NCI-H460 (cell line): ENCODE measurements around the gene CAMSAP3. TPM values are rescaled to one million over a fixed set of nuclear protein-coding genes. Genes with fewer than 3 reads are reported as not detected.

Source experiments
- DNase-seq: peaks from one replicate; pipeline ENCODE4 v3.0.0-alpha.2; 2016; ENCODE audit warnings: low read depth; ENCODE audit errors: extremely low read depth
- polyA plus RNA-seq: library from polyadenylated mRNA; depleted of rRNA; stranded (reverse); fragments of >200 nt; gene quantifications from 2 replicates; pipeline ENCODE4 v1.2.3, GENCODE V29; 2014; cell fraction: nucleus; rRNA removed
- total RNA-seq: library from RNA; depleted of rRNA; stranded (reverse); fragments of >200 nt; shearing (Covaris generic); gene quantifications from 2 replicates; pipeline ENCODE4 v1.2.3, GENCODE V29; 2014; rRNA removed

Gene CAMSAP3, protein sequence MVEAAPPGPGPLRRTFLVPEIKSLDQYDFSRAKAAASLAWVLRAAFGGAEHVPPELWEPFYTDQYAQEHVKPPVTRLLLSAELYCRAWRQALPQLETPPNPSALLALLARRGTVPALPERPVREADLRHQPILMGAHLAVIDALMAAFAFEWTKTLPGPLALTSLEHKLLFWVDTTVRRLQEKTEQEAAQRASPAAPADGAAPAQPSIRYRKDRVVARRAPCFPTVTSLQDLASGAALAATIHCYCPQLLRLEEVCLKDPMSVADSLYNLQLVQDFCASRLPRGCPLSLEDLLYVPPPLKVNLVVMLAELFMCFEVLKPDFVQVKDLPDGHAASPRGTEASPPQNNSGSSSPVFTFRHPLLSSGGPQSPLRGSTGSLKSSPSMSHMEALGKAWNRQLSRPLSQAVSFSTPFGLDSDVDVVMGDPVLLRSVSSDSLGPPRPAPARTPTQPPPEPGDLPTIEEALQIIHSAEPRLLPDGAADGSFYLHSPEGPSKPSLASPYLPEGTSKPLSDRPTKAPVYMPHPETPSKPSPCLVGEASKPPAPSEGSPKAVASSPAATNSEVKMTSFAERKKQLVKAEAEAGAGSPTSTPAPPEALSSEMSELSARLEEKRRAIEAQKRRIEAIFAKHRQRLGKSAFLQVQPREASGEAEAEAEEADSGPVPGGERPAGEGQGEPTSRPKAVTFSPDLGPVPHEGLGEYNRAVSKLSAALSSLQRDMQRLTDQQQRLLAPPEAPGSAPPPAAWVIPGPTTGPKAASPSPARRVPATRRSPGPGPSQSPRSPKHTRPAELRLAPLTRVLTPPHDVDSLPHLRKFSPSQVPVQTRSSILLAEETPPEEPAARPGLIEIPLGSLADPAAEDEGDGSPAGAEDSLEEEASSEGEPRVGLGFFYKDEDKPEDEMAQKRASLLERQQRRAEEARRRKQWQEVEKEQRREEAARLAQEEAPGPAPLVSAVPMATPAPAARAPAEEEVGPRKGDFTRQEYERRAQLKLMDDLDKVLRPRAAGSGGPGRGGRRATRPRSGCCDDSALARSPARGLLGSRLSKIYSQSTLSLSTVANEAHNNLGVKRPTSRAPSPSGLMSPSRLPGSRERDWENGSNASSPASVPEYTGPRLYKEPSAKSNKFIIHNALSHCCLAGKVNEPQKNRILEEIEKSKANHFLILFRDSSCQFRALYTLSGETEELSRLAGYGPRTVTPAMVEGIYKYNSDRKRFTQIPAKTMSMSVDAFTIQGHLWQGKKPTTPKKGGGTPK
- total RNA-seq, result 0.35 and 0.89 TPM in 2 replicates
- 0.36 and 1.1 TPM in 2 replicates for polyA plus RNA-seq

DNA sequence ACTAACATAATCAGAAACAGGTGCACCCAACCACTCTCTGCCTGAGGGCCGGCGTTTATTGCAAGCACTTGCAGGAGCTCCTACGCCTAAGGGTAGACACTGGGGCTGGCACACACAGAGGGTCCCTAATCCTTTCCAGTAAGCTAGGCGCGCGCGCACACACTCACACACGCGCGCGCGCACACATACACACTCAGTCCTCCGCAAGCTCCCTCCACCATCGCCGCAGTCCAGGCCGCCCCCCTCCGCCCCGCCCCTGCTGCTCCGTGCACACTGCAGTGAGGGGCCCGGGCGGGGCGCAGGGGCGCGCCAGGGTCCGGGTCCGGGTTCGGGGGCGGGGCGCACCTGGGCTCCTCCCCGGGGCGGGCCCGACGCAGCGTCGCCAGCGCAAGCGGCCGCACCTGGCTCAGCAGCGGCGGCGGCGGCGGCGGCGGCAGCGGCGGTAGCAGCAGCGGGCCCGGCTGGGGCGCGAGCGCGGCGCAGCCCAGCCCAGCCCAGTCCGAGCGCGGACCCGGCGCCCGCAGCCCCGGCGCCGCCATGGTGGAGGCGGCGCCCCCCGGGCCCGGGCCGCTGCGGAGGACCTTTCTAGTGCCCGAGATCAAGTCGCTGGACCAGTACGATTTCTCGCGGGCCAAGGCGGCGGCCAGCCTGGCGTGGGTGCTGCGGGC lies at the start of gene CAMSAP3:
CAMSAP3 (plus strand) TSS at position 398 of the 668 bp plus-strand sequence; CDS start at position 538, 140 bp downstream.
- DNase-seq, result peak; percentile 6

DNA sequence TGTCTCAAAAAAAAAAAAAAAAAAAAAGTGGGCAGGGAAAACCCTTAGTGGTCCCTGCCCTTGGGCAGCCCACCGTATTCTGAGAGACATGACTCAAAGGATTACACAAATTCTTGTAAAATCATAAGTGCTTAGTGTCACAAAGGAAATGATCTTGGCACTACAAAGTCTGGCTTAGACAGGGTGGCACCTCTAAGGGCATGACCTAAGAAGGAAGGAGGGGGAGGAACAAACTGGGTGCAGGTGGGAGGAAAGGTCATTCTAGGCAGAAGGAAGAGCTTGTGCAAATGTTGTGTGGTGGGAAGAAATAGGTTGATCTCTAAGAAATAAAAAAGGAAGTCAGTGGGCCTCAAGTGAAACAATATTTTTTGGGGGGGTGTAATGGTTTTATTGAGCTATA lies 49.8 kb upstream of the CAMSAP3 start:
- no peak for DNase-seq

DNA sequence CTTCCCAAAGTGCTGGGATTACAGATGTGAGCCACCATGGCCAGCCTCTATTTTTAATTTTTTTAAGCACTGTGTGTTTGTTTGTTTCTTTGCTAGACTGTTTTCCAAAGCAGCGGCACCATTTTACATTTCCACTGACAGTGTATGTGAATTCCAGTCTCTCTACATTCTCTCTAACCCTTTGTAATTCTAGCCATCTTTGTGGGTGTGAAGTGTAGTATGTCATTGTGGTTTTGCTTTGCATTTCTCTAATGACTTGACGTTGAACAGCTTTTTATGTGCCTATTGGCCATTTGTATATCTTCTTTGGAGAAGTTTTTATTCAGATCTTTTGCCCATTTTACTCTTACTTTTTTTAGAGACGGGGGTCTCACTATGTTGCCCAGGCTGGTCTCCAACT lies 48.5 kb upstream of the CAMSAP3 start:
- DNase-seq, result no peak

DNA sequence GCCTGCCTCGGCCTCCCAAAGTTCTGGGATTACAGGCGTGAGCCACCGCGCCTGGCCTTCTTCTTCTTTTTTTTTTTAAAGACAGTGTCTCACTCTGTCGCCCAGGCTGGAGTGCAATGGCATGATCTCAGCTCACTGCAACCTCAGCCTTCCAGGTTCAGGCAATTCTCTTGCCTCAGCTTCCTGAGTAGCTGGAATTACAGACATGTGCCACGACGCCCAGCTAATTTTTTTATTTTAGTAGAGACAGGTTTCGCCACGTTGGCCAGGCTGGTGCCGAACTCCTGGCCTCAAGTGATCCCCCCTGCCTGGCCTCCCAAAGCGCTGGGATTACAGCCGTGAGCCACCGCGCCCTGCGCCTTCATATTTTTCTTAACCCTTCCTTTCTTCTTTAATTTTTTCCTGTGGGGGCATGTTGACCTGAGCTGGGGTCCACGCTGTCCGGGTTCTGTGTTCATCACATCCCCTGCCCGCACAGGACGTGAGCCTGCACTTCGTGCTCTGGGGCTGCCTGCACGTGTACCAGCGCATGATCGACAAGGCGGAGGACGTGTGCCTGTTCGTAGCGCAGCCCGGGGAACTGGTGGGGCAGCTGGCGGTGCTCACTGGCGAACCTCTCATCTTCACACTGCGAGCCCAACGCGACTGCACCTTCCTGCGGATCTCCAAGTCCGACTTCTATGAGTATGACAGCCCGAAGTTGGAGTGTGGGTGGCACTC lies 46.1 kb upstream of the CAMSAP3 start:
- DNase-seq, result no peak

DNA sequence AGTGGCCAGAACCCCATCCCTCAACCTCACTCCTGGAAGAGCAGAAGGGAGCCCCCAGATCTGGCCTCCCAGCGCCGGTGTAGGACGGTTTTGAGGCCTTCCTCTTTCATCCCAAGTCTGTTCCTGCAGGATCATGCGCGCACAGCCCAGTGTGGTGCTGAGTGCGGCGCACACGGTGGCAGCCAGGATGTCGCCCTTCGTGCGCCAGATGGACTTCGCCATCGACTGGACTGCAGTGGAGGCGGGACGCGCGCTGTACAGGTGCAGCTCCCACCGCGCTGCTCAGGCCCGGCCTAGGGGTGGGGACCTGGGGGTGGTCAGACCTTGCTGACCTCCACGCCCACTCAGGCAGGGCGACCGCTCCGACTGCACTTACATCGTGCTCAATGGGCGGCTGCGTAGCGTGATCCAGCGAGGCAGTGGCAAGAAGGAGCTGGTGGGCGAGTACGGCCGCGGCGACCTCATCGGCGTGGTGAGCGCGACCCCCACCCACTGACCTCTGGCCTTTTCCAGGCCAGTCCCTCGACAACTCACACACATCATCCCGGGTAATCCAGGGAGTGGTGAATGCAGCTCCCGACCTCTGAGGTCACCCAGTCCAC lies 45.4 kb upstream of the CAMSAP3 start:
- DNase-seq, result no peak

DNA sequence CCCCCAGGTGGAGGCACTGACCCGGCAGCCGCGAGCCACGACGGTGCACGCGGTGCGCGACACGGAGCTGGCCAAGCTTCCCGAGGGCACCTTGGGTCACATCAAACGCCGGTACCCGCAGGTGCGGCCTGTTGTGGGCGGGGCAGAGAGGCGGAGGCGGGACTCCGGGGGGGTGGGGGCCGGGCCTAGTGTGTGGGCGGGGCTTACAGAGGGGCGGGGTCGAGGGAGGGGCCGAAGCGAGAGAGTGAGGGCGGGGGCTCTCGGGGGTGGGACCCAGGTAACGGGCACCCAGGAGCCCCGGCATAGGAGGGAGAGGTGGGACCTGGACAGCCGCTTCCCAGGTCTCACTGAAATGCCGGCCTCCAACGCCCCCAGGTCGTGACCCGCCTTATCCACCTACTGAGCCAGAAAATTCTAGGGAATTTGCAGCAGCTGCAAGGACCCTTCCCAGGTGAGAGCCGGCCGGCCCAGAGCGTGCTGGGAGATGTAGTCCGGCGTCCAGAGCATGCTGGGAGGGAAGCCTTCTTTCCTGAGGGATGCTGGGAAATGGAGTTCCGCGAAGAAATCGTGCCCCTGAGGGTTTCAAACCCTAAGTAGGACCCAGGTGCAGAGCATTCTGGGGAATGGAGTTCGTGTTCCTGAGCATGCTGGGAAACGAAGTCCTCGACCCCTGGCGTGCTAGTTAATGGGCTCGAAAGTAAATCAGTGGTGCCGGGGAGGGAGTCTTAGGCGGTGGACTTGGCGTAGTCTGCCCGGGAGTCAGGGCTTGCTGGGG lies 44.5 kb upstream of the CAMSAP3 start:
- DNase-seq, result no peak

DNA sequence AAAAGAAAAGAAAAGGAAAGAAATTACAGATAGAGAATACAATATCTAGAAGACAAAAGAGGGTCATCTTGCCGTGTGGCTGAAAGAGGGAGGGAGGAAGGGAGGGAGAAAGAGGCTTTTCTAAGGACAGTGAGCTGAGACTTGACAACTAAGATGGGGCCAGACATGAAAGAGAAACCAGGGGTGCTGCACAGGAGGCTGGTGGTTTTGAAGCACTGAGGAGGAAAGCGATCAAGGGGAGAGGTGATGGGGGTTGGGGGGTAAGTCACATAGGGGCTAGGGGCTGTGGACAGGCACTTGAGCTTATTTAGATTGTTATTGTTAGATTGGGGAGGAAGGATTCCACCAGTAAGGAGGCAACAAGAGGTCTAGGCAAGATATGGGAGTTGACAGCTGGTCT lies 42.9 kb upstream of the CAMSAP3 start:
- DNase-seq, result no peak

DNA sequence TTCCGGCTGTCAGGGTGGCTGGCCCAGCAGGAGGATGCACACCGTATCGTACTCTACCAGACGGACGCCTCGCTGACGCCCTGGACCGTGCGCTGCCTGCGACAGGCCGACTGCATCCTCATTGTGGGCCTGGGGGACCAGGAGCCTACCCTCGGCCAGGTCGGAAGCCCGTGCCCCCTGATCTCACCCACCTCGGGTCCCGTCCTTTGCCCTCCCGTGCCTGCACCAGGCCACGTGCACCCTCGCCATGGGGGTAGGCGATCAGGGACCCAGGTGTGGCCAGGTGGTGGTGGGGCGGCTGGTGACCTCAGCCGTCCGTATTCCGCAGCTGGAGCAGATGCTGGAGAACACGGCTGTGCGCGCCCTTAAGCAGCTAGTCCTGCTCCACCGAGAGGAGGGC lies 41.1 kb upstream of the CAMSAP3 start:
- no peak for DNase-seq

DNA sequence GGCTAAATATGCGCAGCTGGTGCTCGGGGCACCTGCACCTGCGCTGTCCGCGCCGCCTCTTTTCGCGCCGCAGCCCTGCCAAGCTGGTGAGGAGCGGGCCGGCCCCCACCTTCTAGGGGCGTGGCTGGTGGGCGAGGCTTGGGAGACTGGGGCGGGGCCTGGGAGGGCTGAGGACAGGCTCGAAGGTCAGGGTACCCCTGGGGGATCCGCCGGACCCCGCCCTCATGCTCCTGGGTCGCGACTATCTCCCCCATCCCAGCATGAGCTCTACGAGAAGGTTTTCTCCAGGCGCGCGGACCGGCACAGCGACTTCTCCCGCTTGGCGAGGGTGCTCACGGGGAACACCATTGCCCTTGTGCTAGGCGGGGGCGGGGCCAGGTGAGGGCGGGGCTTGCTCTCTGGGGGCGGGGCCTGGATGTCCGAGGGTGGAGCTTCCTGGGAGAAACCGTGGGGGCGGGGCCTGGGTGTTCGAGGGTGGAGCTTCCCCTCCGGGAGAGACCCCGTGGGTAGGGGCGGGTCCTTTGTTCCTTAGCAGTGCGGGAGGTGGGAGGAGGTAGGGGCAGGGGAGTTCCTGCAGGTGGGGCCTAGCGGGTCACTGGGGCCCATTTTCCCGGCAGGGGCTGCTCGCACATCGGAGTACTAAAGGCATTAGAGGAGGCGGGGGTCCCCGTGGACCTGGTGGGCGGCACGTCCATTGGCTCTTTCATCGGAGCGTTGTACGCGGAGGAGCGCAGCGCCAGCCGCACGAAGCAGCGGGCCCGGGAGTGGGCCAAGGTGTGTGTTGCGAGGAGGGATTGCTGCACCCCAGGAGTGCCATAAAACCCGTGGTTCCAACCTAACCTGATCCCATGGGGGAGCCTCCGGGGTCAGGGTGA lies 40.4 kb upstream of the CAMSAP3 start:
- no peak for DNase-seq

DNA sequence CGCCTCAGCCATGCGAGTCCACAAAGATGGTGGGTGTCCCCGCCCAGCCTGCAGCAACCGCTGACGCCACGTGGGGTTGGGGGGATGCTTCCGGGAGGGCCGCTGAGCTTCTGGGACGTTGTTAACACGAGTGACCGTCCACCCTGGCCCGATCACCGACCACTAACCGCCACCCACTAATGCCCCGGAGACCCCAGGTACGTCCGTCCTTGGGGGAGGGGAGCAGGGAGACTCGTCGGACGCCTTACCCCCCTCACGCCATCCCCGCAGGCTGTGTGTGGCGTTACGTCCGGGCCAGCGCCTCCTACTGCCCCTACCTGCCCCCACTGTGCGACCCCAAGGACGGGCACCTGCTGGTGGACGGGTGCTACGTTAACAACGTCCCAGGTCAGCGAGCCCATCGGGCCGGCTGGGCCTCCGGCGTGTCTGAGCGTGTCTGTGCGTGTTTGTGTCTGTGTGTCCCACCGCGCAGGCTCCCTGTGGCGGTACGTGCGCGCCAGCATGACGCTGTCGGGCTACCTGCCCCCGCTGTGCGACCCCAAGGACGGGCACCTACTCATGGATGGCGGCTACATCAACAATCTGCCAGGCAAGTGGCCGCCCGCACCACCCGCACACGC lies 38.9 kb upstream of the CAMSAP3 start:
- no peak for DNase-seq

DNA sequence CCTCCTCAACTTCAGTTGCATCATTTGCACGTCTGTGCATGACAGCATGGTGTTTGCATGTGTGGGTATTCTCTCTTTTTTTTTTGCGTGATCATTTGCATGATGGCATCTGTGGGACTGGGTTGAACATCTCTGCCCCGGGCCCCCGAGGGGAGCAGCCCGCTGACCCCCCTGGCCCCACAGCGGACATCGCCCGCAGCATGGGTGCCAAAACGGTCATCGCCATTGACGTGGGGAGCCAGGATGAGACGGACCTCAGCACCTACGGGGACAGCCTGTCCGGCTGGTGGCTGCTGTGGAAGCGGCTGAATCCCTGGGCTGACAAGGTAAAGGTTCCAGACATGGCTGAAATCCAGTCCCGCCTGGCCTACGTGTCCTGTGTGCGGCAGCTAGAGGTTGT lies 37.0 kb upstream of the CAMSAP3 start:
- DNase-seq, result no peak

DNA sequence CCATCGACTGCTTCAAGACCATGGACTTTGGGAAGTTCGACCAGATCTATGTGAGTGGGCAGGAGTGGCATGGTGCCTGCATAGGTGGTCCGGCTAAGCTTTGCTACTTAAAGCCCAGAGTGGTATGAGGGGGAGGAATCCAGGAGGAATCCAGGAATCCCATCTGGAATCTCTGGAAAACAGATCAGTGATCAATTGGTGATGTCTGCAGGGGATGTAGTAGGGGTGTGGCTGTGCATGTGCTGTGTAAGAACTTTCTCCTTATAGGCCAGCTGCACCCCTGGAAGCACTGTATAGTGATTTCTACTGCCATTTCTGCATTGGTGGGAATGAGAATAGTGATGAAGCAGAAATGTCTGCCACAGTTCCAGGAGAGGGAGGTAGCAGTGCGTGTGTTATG lies 36.6 kb upstream of the CAMSAP3 start:
- DNase-seq, result no peak

DNA sequence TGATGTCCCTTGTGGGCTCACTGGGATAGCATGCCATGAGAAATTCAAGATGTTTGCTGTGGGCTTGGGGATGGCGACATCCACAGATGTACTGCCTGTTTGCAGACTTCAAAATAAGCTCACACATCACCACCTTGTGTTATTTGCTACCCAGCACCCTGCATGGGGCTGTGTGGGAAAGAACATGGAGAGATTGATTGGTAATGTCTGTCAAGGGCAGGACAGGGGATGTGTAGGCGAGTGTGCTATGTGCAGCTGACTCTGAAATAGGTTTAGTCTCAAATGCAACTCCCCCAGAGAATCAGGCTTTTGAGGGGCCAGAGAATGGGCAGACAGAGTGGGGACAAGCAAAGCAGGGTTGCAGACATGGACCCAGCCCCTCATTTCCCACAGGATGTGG lies 35.4 kb upstream of the CAMSAP3 start:
- DNase-seq, result no peak

DNA sequence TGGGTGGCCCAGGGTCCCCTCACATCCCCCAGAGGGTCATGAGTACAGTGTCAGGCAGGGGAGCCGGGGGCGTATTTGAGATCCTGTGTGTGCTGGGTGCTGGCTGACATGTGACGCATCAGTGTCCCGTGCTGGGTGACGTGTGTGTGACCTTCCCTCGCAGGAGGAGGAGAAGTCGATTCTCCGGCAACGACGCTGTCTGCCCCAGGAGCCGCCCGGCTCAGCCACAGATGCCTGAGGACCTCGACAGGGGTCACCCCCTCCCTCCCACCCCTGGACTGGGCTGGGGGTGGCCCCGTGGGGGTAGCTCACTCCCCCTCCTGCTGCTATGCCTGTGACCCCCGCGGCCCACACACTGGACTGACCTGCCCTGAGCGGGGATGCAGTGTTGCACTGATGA lies 34.3 kb upstream of the CAMSAP3 start:
- DNase-seq, result no peak

DNA sequence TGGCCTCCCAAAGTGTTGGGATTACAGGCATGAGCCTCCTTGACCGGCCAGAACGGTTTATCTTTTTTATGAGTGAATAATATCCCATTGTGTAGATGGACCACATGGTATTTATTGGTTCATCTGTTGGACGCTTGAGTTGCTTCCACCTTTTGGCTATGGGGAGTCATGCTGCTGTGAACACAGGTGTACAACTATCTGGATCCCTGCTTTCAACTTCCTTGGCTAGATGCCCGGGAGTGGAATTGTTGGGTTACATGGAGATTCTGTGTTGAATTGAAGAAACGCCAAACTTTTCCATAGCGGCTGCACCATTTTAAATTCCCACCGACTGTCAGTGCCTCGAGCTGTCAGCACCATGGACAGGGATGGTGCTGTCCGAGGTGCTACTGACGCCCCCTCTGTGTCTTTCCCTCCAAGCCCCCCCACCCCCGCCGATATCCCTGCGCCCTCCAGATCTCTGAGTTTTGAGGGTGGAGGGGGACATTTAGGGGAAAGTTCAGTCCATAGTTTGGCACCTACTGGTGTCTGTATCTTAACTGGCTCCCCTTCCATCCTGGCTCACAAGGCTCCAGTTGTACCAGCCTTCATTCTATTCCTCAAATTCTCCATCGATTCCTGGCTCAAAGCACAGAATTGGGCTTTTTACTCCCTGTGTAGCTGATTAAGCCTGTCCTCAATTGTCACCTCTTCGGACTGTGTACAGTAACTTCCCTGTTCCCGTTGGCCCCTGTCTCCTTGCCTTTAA lies 32.8 kb upstream of the CAMSAP3 start:
- no peak for DNase-seq

DNA sequence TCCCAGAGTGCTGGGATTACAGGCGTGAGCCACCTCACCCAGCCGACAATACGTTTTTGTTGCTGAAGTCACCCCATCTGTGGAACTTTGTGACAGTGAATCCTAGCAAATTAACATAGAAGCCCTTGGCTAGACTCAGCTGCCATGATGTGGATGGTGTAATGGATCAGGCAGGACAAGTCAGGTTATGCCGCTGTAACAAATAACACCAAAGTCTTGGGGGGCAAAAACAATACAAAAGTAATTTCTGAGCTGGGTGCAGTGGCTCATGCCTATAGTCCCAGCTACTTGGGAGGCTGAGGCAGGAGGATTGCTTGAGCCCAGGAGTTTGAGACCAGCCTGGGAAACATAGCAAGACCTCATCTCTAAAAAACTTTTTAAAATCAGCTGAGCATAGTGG lies 30.8 kb upstream of the CAMSAP3 start:
- DNase-seq, result no peak
